Endothelial cell of umbilical vein (primary cell): ENCODE results near the gene ZNF565. TPM values are rescaled to one million over a fixed set of nuclear protein-coding genes. Genes with fewer than 3 reads are reported as not detected.

Experiments used
- BruUV-seq: library from RNA; stranded (reverse); fragments of 400-500 nt; replicated peaks from 2 replicates; lab custom pipeline; 2021; lab: Mats Ljungman, UMichigan
- CTCF ChIA-PET: fragments of 300-600, 350-600 bp; sonication (Branson Sonifier 250); formaldehyde crosslinking; loops from one replicate; lab custom pipeline; 2021; ENCODE audit warnings: antibody characterized with exemption, inconsistent platforms; lab: Charles Lee
- POLR2A ChIA-PET: fragments of 300-600, 350-600 bp; sonication (Branson Sonifier 250); formaldehyde crosslinking; loops from one replicate; lab custom pipeline; 2021; ENCODE audit warnings: antibody characterized with exemption, inconsistent platforms; lab: Charles Lee
- DNase-seq: peaks from one replicate; pipeline ENCODE4 v3.0.0-alpha.2; 2011; ENCODE audit warnings: low read depth, low spot score
- FAIRE-seq: peaks from 2 replicates; lab custom pipeline; 2011; peaks lifted over from hg19 to GRCh38; lab: Jason Lieb, UNC
- H2AFZ ChIP-seq: 2 replicates; pipeline ENCODE4 v1.6.0; 2012; ENCODE audit warnings: low read depth, low read length, control low read depth, inconsistent platforms
- H3K27ac ChIP-seq: 2 replicates; pipeline ENCODE4 v1.5.1; 2011; ENCODE audit warnings: low read depth, mild to moderate bottlenecking, control low read depth, low read length, moderate library complexity; ENCODE audit not compliant: insufficient read depth
- H3K27me3 ChIP-seq, 2 experiments: 2 replicates each; pipeline versions ENCODE4 v1.6.0 to v1.6.1; 2011; ENCODE audit warnings: low read length in 2 of 2, mixed read lengths in 1 of 2; ENCODE audit not compliant: control insufficient read depth in 2 of 2, insufficient read depth in 2 of 2
- H3K36me3 ChIP-seq, 2 experiments: 2 replicates in 1 of 2; 3 replicates in 1 of 2; pipeline ENCODE4 v1.5.1; 2011; ENCODE audit warnings: low read length in 2 of 2, mild to moderate bottlenecking in 1 of 2, moderate library complexity in 1 of 2; ENCODE audit not compliant: control insufficient read depth in 2 of 2, insufficient read depth in 2 of 2; ENCODE audit errors: extremely low read depth in 1 of 2
- H3K4me1 ChIP-seq: 3 replicates; pipeline ENCODE4 v1.5.1; 2011; ENCODE audit warnings: mild to moderate bottlenecking, low read length; ENCODE audit not compliant: control insufficient read depth, insufficient read depth; ENCODE audit errors: extremely low read depth
- H3K4me2 ChIP-seq: 2 replicates; pipeline ENCODE4 v1.6.1; 2011; ENCODE audit warnings: low read length, control low read depth, mixed read lengths; ENCODE audit not compliant: insufficient read depth
- H3K4me3 ChIP-seq, 3 experiments: fragments of 200-600 bp in 1 of 3; sonication (generic), shearing (Covaris generic) in 1 of 3; replicated peaks in 1 of 3; 2 replicates each; pipeline ENCODE4 v1.5.1; 2011 to 2016; ENCODE audit warnings: control low read depth in 3 of 3, low read length in 3 of 3, mild to moderate bottlenecking in 2 of 3, inconsistent platforms in 1 of 3, low read depth in 1 of 3, moderate library complexity in 1 of 3; ENCODE audit not compliant: insufficient read depth in 1 of 3
- H3K79me2 ChIP-seq: 2 replicates; pipeline ENCODE4 v1.6.0; 2012; ENCODE audit warnings: low read length, inconsistent platforms; ENCODE audit not compliant: control insufficient read depth, insufficient read depth
- H3K9ac ChIP-seq: replicated peaks from 2 replicates; pipeline ENCODE3; 2011; ENCODE audit warnings: low read length, control low read depth; ENCODE audit not compliant: insufficient read depth; ENCODE audit errors: extremely low read depth
- H3K9me1 ChIP-seq: replicated peaks from 3 replicates; pipeline ENCODE4 v1.6.0; 2011; ENCODE audit warnings: mild to moderate bottlenecking, low read length; ENCODE audit not compliant: control insufficient read depth, insufficient read depth; ENCODE audit errors: extremely low read depth
- H3K9me3 ChIP-seq: replicated peaks from 2 replicates; pipeline ENCODE4 v1.5.1; 2012; ENCODE audit warnings: low read length, inconsistent platforms; ENCODE audit not compliant: control insufficient read depth, insufficient read depth
- H4K20me1 ChIP-seq: replicated peaks from 2 replicates; pipeline ENCODE3; 2011; ENCODE audit warnings: mild to moderate bottlenecking, low read length; ENCODE audit not compliant: control insufficient read depth, insufficient read depth; ENCODE audit errors: extremely low read depth
- CTCF ChIP-seq, 2 donors: IDR thresholded peaks; 1 replicate in 1 of 2; 2 replicates in 1 of 2; pipeline ENCODE4 v1.5.1; 2011; ENCODE audit warnings: low read length in 2 of 2, mild to moderate bottlenecking in 2 of 2, moderate library complexity in 2 of 2, control low read depth in 1 of 2, inconsistent platforms in 1 of 2, low read depth in 1 of 2; ENCODE audit not compliant: insufficient read depth in 1 of 2; ENCODE audit errors: extremely low read depth in 1 of 2
- FOS ChIP-seq: IDR thresholded peaks from 2 replicates; pipeline ENCODE4 v1.6.1; 2011; ENCODE audit warnings: mild to moderate bottlenecking, low read length, moderate library complexity, borderline replicate concordance; ENCODE audit not compliant: insufficient read depth
- GATA2 ChIP-seq: IDR thresholded peaks from 2 replicates; pipeline ENCODE4 v1.7.0; 2011; ENCODE audit warnings: low read depth, mild to moderate bottlenecking, moderate library complexity, mixed read lengths, low read length; ENCODE audit not compliant: insufficient read length, insufficient read depth
- JUN ChIP-seq: IDR thresholded peaks from 2 replicates; pipeline ENCODE4 v1.6.1; 2011; ENCODE audit warnings: borderline replicate concordance, low read depth; ENCODE audit not compliant: insufficient read length, insufficient read depth
- MYC ChIP-seq: IDR thresholded peaks from one replicate; pipeline ENCODE4 v1.6.1; 2011; ENCODE audit warnings: mild to moderate bottlenecking, low read depth, low read length
- POLR2A ChIP-seq: IDR thresholded peaks from 2 replicates; pipeline ENCODE4 v1.6.1; 2012; ENCODE audit warnings: low read depth, mild to moderate bottlenecking, control low read depth, low read length
- POLR2AphosphoS5 ChIP-seq: IDR thresholded peaks from 2 replicates; pipeline ENCODE4 v1.6.1; 2012; ENCODE audit warnings: low read depth, mild to moderate bottlenecking, control low read depth, low read length, moderate library complexity; ENCODE audit not compliant: insufficient read depth
- dilution Hi-C: fragments of 300-500 bp; cut with MboI; formaldehyde crosslinking; loops from one replicate; pipeline ENCODE4 v1.15.0; 2019; ENCODE audit warnings: low sequenced_read_pairs; ENCODE audit not compliant: extremely low pct_ligation_motif_present
- intact Hi-C: fragments of 100-400 bp; cut with micrococcal nuclease; formaldehyde crosslinking; loops from one replicate; pipeline ENCODE4 v1.10.0; 2022
- polyA plus RNA-seq, 4 experiments: library from polyadenylated mRNA; depleted of rRNA in 3 of 4; stranded (reverse) in 3 of 4; unstranded in 1 of 4; fragments of >200 nt; gene quantifications; 2 replicates each; pipeline versions ENCODE4 v1.2.1 to v1.2.3, GENCODE V29; 2011 to 2012; ENCODE audit warnings: missing spikeins in 1 of 4
- total RNA-seq: library from RNA; stranded (reverse); gene quantifications from 2 replicates; pipeline ENCODE4 v1.2.3, GENCODE V29; 2021
- TF ChIP-seq, protein P1 (sequence below): IDR thresholded peaks from 2 replicates; pipeline ENCODE4 v1.6.1; 2011; ENCODE audit not compliant: insufficient read depth, insufficient read length

The ZNF565 gene
- total and polyA plus RNA-seq, 2 donors (not counting 3 experiments of a cell fraction or from before 2014, with no cell fraction given), result 1.4 to 3.6 TPM

DNA sequence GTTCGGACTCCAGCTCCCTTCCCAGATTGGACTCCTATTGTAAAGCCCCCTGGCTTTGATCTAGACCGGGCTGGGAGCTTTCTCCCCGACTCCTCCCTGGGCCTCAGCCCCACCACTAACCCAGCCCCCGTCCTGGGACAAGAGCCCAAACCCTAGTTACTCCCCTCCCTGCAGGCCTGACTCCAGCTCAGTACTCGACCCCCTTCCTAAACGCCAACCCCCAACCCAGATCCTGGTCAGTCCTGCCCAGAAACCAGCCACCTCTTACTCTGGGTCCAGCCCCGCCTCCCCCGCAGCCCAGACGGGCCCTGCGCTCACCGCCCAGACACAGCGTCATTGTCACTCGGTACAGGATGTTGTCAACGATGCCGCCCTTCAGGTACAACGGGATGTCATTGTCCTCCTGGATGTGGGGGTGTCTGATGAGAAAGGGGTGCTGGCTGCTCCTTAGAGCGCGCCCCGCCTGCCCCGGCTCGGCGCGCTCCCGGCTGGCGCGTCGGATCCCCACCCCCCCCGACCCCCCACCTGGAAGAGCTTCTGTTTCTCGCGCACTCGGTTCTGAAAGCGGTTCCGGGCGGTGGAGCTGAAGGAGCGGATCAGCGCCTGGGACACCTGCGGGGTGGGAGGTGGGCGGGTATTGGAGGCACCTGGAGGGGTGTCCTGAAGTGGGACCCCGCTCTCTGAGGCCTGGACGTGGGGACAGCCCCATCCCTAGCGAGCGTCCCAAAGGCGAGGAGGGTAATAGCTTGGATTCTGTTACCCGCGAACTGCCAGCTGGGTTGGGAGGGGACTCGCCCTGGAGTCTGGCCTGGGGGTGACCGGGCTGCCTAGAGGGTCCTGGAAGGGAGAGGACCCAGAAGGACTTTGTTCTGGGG is 63.1 kb downstream of the ZNF565 start:
- dilution Hi-C loops, result no loop called here
- peak; percentile 9 for TF ChIP-seq POLR2AphosphoS5
- TF ChIP-seq CTCF (IDR thresholded peaks at IDR 0.05; ENCODE audit: extremely low read depth in 1 of 2, insufficient read depth in 1 of 2, low read depth in 1 of 2, low read length in 2 of 2), result no peak
- Histone ChIP-seq H4K20me1 (no peaks in the 10 kb centered on the region), H3K9me3 (no peaks in the 10 kb centered on the region), H3K9me1 (no peaks in the 10 kb centered on the region), H3K9ac (peak overlapping the region; percentile 61), H3K4me1 (peaks cover 13% of the 10 kb centered on the region), H3K27ac (peak overlapping the region; percentile 53), H3K79me2 (no peaks in the 10 kb centered on the region), H3K4me2 (peak overlapping the region; percentile 66), H2AFZ (no peak overlapping the region), H3K4me3 (peak overlapping the region; percentile 43 to 70 (median 56)), H3K27me3 (no peaks in the 10 kb centered on the region), H3K36me3 (peaks cover 8 to 30% of the 10 kb centered on the region in 2 experiments)
- CTCF ChIA-PET, result interaction anchor here (2.5 to 3.4 kb wide), 3 partner anchors 18 to 91 kb away, joined by 8 to 23 read pairs (median 12); no protein-coding TSS in a partner anchor
- intact Hi-C loops, result loop anchor here (1.0 kb wide), 2 partner anchors 10 to 23 kb away; no protein-coding TSS in a partner anchor
- POLR2A ChIA-PET, result interaction anchor here (0.5 to 1.0 kb wide), 2 partner anchors 24 to 299 kb away, joined by 3 to 4 read pairs; partner anchors contain the start of gene NPHS1
- FAIRE-seq, result peak; percentile 55
- no peak for DNase-seq
- BruUV-seq, result no TSS peak

GRCh38 chr19:36150586-36150985 is 63.9 kb downstream of the ZNF565 start:
- DNase-seq (no peak), FAIRE-seq (no peak)
- intact Hi-C loops (no loop called here), dilution Hi-C loops (no loop called here)
- no peaks in the 10 kb centered on the region for H3K9me1 ChIP-seq
- H3K4me1 ChIP-seq, result peaks cover 13% of the 10 kb centered on the region
- no peak overlapping the region for H3K4me3 ChIP-seq
- POLR2A ChIA-PET, result no interaction called here
- TF ChIP-seq POLR2A (no peak), MYC (no peak), GATA2 (no peak), CTCF (IDR thresholded peaks at IDR 0.05; ENCODE audit: extremely low read depth in 1 of 2, insufficient read depth in 1 of 2, low read depth in 1 of 2, low read length in 2 of 2) (no peak), FOS (no peak), POLR2AphosphoS5 (no peak), JUN (no peak)
- TF ChIP-seq, protein P1, sequence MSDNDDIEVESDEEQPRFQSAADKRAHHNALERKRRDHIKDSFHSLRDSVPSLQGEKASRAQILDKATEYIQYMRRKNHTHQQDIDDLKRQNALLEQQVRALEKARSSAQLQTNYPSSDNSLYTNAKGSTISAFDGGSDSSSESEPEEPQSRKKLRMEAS, result no peak
- H4K20me1 ChIP-seq, result no peaks in the 10 kb centered on the region
- no peaks in the 10 kb centered on the region for H3K9me3 ChIP-seq
- CTCF ChIA-PET, result interaction anchor here (2.5 to 3.4 kb wide), 3 partner anchors 19 to 91 kb away, joined by 8 to 23 read pairs (median 12); no protein-coding TSS in a partner anchor
- no peak overlapping the region for H3K9ac ChIP-seq
- no peak overlapping the region for H2AFZ ChIP-seq
- no peak overlapping the region for H3K4me2 ChIP-seq
- no peaks in the 10 kb centered on the region for H3K27me3 ChIP-seq
- no TSS peak for BruUV-seq
- H3K79me2 ChIP-seq, result no peaks in the 10 kb centered on the region
- H3K36me3 ChIP-seq, result peaks cover 8 to 38% of the 10 kb centered on the region in 2 experiments
- peak overlapping the region; percentile 19 for H3K27ac ChIP-seq
